Endometrium (tissue), 2 donors: Measurements from ENCODE around the gene HS3ST3A1.

ENCODE experiments used
- FAIRE-seq: peaks from 2 replicates; lab custom pipeline; 2012; peaks lifted over from hg19 to GRCh38; lab: Jason Lieb, UNC
- donor health status: control.
- donor health status: control.

The HS3ST3A1 gene

DNA sequence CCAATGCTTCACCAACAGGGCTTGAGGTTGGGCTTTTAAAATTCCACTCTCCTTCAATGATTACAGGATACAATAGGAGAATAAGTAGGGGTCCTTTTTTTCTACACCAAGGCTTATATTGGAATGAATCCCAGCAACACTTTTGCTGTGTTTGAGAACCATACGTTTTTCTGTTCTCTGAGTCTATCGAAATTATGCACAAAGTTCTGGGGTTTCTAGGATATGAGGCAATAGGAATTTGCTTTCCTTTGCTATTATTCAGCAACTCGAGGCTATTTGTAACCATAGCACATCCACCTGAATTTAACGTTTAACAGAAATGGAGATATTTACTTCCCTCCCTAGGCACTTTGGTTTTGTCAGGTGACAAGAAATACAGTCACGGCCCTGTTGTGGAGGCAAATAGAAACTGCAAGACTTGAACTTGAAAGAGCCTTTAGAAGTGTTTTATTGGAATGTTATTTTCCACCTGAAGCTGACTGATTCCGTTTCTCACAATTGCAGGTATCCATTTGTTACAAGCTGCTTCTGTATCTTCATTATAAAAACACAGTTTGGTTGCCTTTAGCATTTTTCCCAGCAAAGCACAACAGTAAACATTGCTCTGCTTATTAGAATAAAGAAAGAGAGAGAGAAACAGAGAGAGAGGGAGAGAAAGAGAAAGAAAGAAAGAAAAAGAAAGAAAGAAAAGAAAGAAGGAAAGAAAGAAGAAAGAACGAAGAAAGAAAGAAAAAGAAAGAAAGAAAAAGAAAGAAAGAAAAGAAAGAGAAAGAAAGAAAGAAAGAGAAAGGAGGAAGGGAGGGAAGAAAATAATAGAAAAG lies 109.6 kb downstream of the HS3ST3A1 start:
- no peak for FAIRE-seq

DNA sequence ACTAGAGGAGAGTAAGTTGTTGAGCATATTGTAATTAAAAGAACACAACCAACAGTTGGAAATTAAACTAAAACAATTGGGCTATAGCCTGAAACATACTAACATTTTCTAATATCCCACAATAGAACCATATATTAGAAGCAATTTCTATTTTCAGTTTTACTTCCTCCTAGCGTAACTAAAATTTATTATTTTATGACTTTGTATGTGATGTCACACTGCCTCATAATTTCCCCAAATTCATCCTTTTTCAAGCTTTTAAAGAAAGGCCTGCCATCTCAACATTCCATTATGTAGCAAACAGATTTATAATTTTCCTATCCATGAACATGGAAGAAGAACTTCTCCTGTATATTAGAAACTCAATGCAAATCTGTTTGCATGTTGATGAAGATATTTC lies 110.2 kb downstream of the HS3ST3A1 start:
- no peak for FAIRE-seq

DNA sequence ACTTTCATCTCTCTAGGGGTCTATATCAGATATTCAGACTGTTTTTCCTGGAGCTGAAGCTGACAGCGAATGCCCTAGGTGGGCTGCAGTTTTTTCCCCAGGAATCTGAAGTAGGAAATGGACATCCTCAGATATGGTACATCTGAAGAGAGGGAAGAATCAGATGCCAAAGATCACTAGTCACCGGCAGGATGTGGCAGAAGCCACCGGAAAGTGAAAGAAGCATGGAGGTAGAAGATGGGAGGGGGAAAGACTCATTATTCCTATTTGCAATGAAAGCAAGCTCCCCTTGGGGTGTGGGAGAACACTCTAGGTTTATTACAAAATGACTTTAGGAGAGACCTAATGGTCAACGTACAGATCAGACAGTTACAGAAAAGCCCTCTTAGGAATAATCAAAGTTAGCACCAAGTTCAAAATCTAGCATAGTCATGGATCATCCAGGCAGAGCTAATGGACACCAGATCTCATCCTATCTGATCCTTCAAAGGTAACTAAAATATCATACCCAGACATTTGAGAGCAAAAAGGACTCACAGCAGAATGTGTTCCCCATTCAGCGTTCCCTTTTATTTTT lies 110.7 kb downstream of the HS3ST3A1 start:
- FAIRE-seq: no peak

DNA sequence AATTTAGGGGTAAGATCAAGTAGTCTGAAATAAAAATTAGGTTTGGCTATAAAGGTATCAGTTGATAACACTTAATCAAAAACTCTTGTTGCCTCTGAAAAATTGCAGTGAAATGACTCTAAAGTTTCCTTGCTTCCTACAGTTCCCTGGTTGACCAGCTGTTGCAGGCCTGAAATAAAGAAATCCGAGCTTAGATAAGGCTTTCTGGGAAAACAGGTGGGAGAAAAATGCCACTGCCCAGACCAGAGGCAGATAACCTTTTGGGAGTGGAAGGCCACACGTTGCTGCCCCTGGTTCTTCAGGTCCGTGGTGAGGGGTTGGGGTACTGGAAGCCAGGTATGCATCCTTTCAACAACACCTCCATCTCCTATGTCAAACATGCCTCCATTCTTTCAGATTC lies 111.3 kb downstream of the HS3ST3A1 start:
- FAIRE-seq: no peak

DNA sequence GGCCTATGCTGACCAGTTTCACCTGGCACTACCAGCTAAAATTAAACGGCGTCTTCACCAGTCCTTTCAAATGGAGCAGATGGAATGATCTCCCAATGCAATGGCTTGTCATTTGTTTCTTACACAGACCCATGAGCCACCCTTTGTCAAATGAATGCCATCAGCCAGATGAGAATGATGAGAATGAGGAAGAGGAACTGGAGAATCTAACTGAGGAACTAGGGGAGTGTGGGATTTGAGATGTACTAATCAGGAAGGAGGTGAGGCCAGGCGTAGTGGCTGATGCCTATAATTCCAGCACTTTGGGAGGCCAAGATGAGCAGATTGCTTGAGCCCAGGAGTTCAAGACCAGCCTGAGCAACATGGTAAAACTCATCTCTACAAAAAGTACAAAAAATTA lies 116.4 kb downstream of the HS3ST3A1 start:
- FAIRE-seq: no peak

DNA sequence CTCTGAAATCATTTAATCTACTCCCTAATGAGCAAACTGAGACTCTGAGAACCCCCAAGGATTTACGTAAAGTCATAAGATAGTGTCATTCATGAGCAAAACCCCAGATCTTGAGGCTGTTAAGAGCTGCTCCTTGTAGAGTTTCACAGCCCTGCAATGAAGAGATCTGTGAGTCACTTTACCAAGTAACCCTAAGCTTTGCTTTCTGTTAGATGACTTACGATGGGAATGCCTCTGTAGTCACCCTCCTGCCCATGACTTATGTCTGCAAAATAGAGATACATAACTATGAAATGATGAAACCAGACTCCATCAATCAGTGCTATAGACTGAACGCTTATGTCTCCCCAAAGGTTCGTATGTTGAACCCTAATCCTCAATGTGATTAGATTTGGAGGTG lies 117.7 kb downstream of the HS3ST3A1 start:
- no peak for FAIRE-seq

DNA sequence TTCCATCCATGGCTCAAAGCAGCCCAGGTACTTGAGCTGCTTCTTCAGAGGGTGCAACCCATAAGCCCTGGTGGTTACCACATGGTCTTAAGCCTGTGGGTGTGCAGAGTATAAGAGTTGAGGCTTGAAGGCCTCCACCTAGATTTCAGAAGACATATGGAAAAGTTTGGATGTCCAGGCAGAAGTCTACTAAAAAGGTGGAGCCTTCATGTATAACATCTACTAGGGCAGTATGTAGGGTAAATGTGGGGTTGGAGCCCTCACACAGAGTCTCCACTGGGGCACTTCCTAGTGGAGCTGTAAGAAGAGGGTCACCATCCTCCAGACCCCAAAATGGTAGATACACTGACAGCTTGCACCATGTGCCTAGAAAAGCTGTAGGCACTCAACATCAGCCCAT lies 120.9 kb downstream of the HS3ST3A1 start:
- no peak for FAIRE-seq

DNA sequence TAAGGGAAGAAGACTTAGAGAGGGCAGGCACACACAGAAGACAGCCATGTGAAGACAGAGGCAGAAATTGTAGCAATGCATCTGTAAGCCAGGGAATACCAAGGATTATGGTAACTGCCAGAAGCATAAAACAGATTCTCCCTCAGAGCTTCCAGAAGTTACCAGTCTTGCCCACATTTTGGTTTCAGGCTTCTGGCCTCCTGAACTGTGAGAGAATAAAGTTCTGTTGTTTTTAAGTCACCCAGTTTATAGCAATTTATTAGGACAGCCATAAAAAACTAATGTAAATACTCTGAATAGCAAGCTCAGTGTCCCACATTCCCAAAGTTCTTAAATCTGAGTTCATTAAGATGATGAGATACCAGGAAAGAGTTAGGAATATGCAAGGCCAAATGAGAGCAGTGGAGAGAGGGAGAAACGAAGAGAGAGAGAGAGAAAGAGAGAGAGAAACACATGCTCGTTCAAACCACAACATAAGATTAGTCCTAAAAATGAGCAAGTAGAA lies 123.4 kb downstream of the HS3ST3A1 start:
- no peak for FAIRE-seq

DNA sequence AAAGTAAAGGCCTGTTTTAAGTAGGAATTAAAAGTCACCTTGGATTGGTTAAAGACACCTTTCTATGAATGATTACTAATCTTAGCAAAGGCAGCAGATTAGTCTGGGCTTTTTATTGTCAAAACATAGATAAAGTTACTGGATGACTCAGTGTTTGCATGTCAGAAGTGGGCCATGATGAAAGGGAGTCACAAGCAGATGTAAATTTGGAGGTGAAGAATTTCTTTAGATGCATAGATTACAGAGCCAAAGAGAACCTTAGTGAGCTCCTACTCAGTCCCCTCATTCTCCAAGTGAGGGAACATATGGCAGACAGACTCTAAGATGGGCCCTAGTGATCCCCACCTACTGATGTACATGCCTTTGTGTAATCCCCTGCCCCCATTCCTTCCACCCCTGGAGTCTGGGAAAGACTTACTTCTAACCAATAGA lies 124.5 kb downstream of the HS3ST3A1 start:
- no peak for FAIRE-seq

DNA sequence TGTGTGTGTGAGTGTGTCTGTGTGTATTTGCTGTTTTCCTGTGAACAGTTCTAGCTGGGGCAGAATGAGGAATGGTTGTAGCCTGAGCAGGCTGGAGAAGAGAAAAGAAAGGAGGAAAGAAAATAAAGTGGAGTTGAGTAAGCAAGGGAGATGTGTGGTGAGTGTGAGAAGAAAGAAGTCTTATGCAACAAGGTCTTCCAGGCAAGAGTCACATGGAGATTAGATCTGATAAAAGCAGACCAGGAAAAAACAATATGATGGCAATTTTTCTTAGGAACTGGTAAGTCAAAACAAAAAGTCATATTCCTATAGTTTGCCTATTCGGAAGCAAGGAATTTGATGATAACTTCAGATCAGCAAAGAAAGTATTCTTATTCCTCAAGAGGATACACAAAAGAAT lies 125.0 kb downstream of the HS3ST3A1 start:
- no peak for FAIRE-seq

DNA sequence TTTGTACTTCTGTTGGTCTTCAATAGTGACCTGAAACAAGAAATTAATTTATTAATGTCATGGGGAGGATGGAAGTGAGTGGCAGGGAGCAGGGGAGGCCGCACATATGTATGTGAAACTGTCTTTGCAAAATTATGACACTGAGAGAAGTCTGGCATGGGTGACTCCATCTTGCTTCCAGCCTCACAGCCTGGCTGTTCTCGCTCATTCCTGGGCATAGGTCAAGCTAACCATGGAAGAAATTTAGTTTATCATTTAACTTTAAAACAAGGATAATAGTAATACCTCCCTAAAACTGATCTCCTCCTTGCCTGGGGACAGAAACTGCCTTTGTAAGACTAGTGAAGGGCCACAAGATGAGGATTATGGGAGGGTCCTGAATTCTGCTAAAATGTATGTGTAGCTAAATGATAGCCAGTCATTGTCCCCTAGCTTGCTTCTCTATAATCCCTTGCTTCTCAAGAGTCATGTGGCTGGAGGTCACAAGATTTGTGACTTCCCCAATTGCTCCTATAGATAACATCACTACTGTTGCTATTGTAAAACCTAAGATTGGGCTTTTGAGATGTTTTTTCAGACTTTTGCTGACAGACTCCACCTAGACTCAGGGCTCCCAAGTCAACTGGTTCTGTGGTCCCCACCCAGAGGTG lies 126.0 kb downstream of the HS3ST3A1 start:
- FAIRE-seq: no peak

DNA sequence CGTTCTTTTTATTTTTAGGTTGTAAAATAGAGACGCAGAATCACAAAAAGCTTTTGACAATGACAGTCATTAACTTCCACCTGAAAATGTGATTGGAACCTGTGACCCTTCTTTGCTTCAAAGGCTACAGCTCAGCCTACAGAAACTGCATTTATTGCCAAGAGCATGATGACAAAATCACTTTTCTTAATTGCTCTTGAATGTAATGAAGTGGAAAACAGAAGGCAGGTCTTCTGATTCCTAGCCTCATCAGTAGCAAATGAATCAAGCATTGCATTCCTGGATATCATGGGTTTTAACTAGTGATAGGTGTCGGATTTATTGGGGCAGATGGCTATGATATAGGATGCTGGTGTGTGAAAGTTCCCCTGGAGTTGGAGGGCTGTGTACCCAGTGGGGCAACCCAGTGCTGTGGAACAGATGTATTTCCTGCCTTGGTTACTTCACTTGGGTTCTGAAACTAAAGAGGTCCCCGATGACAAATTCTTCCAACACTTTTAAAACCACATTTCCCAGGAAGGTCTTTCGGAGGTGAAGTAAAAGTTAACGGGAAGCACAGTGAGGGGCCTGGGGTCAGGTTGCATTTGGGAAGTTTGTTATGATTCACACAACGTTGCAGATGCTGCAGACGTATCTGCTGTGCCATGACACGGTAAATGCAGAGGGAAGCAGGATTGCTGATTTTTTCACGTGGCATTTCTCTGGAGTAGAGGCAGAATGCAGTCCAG lies 127.5 kb downstream of the HS3ST3A1 start:
- FAIRE-seq: no peak

DNA sequence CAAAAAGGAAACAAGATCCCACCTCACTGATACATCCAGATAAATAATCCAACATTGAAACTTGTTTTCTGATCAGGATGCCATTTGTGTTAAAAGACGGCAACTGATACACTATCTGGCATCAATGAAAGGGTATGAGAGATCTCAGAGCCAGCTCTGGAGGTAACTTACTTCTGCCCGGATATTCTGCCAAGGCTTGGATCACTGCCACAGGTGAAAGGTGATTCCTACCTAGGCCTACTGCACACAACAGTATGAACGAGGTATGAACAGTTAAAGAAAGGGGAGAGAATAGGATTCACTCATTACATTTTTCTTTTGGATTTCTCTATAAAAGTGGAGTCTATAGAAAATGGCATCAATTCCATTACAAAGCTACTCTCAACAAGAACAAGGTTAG lies 136.1 kb downstream of the HS3ST3A1 start:
- FAIRE-seq: no peak

DNA sequence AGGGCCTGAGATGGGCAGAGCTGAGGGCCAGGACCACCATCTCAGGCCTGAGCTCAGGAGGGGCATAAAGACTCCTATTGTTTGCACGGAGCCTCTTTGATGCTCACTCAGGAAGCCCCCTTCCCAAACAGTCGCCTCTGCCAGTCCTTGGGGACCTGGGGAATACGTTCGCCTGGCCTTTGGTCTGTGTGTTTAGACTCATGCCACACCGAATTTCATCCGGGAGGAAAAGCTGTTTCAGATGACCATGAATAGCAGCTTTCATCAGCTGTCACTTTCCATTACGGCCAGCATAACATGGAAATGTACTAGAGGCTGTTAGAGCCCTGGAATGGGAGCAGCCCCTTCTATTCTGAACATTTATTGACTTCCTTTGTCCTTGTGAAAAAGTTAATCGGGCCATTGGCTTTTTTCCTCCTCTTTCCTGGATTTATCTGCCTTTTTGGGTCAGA lies 139.0 kb downstream of the HS3ST3A1 start:
- no peak for FAIRE-seq

DNA sequence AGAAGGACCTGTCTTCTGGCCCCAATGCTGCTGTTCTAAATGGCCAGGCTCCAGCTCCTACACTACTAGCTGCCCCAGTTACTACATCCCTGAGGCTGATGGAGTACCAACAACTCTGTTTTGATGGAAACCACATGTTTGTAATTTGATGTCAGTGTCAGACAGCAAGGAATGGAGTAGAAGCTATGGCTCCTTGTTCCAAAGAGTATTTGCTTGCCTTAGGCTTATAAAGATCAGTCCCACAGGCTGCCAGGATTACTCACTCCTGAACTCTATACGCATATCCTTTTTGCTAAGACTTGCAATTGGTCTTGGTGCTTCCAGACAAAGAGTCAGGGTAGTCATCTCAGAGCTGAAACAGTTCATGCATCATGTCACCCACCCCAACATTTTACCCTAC lies 139.6 kb downstream of the HS3ST3A1 start:
- FAIRE-seq: no peak

DNA sequence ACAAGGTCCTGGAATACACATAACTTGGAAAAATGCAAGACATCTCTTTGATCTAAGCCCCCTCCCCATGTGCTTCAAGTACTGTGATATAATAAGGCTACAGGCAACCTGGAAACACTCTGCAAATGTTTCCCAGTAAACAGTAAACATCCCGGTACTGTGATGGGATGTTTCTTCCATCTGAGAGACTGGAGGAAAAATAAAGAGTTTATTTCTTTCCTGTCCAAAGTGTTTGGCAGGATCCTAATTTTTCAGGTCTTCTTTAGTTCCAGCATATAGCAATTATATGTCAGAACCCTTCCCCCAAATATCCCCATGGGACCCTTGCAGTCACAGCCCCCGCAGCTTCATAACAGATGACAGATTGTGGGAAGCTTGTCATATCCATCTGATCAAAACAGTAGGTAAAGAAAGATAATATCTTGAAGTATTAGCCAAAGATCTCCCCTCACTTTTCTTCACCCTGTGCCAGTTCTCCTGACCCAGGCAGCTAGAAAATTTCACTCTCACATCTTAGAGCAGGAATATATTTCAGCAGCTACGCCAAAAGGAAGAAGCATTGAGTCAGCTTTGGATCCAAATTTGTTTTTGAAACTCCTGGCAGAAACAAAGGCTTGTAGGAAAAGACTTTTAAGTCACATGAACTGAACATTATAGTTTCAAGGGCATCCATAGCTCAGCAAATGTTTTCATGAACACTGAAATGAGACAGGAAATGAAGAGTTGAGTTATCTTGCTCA lies 141.3 kb downstream of the HS3ST3A1 start:
- no peak for FAIRE-seq

DNA sequence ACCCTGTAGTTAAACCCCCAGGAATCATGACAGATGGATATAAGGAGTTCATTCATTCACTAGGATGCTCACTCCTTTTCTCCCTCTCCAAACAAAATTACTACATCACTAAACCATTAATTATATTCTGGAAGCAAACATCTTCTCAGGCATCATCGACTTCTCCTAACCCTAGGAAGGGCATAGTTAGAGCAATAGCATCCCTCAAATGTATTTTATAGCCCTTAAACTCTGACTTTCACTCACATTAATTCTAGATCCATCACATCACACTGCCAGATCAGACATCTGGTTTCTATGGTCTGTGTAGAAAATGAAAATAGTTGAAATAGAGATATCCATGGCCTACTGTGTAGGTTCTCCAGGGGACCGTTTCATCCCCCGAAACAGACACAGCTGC lies 143.9 kb downstream of the HS3ST3A1 start:
- FAIRE-seq: no peak
